GM12872 (cell line): ENCODE data around the gene GSX1.

ENCODE experiments used
- CTCF ChIP-seq: IDR thresholded peaks from 3 replicates; pipeline ENCODE4 v1.5.1; 2011; ENCODE audit warnings: low read depth, mild to moderate bottlenecking, low read length, moderate library complexity; ENCODE audit not compliant: insufficient read depth

Gene GSX1

GRCh38 chr13:27774169-27774568, 18.1 kb upstream of the GSX1 start:
- no peak for TF ChIP-seq CTCF

- no peak for TF ChIP-seq CTCF
These were observed 17.6 kb upstream of the GSX1 start for GRCh38 chr13:27774651-27775050.

- no peak for TF ChIP-seq CTCF
These were observed 16.3 kb upstream of the GSX1 start for GRCh38 chr13:27775943-27776342.

GRCh38 chr13:27782151-27782550, 10.1 kb upstream of the GSX1 start:
- TF ChIP-seq CTCF, result no peak

- no peak for TF ChIP-seq CTCF
These were observed 9.2 kb upstream of the GSX1 start for GRCh38 chr13:27783111-27783510.

GRCh38 chr13:27788271-27788670, 4.0 kb upstream of the GSX1 start:
- TF ChIP-seq CTCF, result no peak

GRCh38 chr13:27789153-27789494, 3.2 kb upstream of the GSX1 start:
- TF ChIP-seq CTCF, result no peak
